ENCODE results near the gene ENAM. TPM values are rescaled to one million over a fixed set of nuclear protein-coding genes. Genes with fewer than 3 reads are reported as not detected.
A peak's percentile ranks its signal among the peaks of the same experiment; 100 is the strongest.
"Not testable (repeated sequence)": the region's sequence is repeated elsewhere in the genome, so short reads cannot be mapped to it uniquely, and the experiment has no call there.

ENAM gene
- total and polyA plus RNA-seq, 9 of the 15 experiments (the other 6 are each of a cell fraction or from before 2014, with no cell fraction given) = 0.04 to 0.09 (median 0.04) TPM; not detected in 6

DNA sequence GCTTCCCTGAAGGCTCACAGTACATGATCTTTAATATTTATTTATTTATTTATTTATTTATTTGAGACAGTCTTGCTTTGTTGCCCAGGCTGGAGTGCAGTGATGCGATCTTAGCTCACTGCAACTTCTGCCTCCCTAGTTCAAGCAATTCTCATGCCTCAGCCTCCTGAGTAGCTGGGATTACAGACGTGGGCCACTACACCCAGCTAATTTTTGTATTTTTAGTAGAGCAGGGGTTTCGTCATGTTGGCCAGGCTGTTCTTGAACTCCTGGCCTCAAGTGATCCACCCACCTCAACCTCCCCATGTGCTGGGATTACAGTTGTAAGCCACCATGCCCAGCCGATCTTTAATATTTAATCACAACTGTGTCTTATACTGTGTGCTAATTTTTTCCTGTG lies 22.2 kb downstream of the ENAM start:
- FAIRE-seq; H3K79me2 ChIP-seq (ENCODE audit: control insufficient read depth, insufficient read depth, low read length); BruUV-seq (replicated peaks); H3K9me1 ChIP-seq (ENCODE audit: control insufficient read depth, insufficient read depth, low read length); CTCF ChIA-PET (ENCODE audit: low intra/inter-chr PET ratio); in situ Hi-C loops (cut with MboI); H3K9ac ChIP-seq (ENCODE audit: insufficient read depth in 1 of 2, low read depth in 2 of 2, low read length in 2 of 2); H3K27me3 ChIP-seq (ENCODE audit: control insufficient read depth in 2 of 2, insufficient read depth in 2 of 2, low read length in 2 of 2); H3K27ac ChIP-seq (ENCODE audit: extremely low read depth, low read depth, low read length); H3K4me3 ChIP-seq; ATAC-seq; DNase-seq (ENCODE audit: extremely low read depth in 1 of 4, low spot score in 3 of 4); POLR2A ChIA-PET; H3K9me3 ChIP-seq (replicated peaks; ENCODE audit: control insufficient read depth, insufficient read depth, low read depth, low read length); H3K36me3 ChIP-seq (ENCODE audit: control insufficient read depth, insufficient read depth, low read length); H3K4me2 ChIP-seq (ENCODE audit: insufficient read depth, low read length); H2AFZ ChIP-seq (ENCODE audit: low read depth, low read length); H3K4me1 ChIP-seq (replicated peaks in 1 of 2; ENCODE audit: control insufficient read depth in 2 of 2, insufficient read depth in 2 of 2, low read length in 2 of 2); H4K20me1 ChIP-seq (replicated peaks; ENCODE audit: control insufficient read depth, insufficient read depth, low read length): not testable (repeated sequence)
- intact Hi-C loops (cut with micrococcal nuclease) = loop anchor here (5.0 kb wide), 5 partner anchors 37 to 1062 kb away; partner anchors contain the start of gene UTP3
- 50% methylated on average over 4 of the region's 4 CpGs for whole genome bisulfite sequencing (ENCODE audit: insufficient coverage, low coverage, missing lambda C conversion rate)

GRCh38 chr4:70651864-70652506 lies 23.4 kb downstream of the ENAM start:
- peak overlapping the region; percentile 89 for H2AFZ ChIP-seq (ENCODE audit: low read depth, low read length)
- H3K9ac ChIP-seq (ENCODE audit: insufficient read depth in 1 of 2, low read depth in 2 of 2, low read length in 2 of 2) = peak overlapping the region in 1 of 2 experiments; percentile 24; a peak in 1 of 4 replicates
- DNase-seq (ENCODE audit: extremely low read depth in 1 of 4, low spot score in 3 of 4) (peak in 2 of 4 experiments; percentile 24 to 41), FAIRE-seq (peak; percentile 83), ATAC-seq (peak; percentile 79)
- H3K4me3 ChIP-seq = no peak overlapping the region
- H3K36me3 ChIP-seq (ENCODE audit: control insufficient read depth, insufficient read depth, low read length) = no peaks in the 10 kb centered on the region
- no peaks in the 10 kb centered on the region for H3K27me3 ChIP-seq (ENCODE audit: control insufficient read depth in 2 of 2, insufficient read depth in 2 of 2, low read length in 2 of 2)
- peak overlapping the region; percentile 36; the same call in 1 of the 2 replicates for H3K4me2 ChIP-seq (ENCODE audit: insufficient read depth, low read length)
- H3K79me2 ChIP-seq (ENCODE audit: control insufficient read depth, insufficient read depth, low read length) = no peaks in the 10 kb centered on the region
- no peaks in the 10 kb centered on the region for H3K9me1 ChIP-seq (ENCODE audit: control insufficient read depth, insufficient read depth, low read length)
- WGBS (ENCODE audit: insufficient coverage, low coverage, missing lambda C conversion rate) = 3% methylated on average over 4 of the region's 4 CpGs
- in situ Hi-C loops (cut with MboI) (no loop called here), intact Hi-C loops (cut with micrococcal nuclease) (loop anchor here (5.0 kb wide), 5 partner anchors 35 to 1060 kb away; partner anchors contain the start of gene UTP3)
- H3K9me3 ChIP-seq (replicated peaks; ENCODE audit: control insufficient read depth, insufficient read depth, low read depth, low read length) = 0 out of 2 replicates have a peak, but pooled peaks cover 2% of the 10 kb centered on the region
- no peak overlapping the region for H3K27ac ChIP-seq (ENCODE audit: extremely low read depth, low read depth, low read length)
- POLR2A ChIA-PET = no interaction called here
- CTCF ChIA-PET (ENCODE audit: low intra/inter-chr PET ratio) = interaction anchor here (0.6 to 1.7 kb wide), 3 partner anchors 152 to 1062 kb away, joined by 4 to 8 read pairs (median 5); no protein-coding TSS in a partner anchor
- BruUV-seq (replicated peaks) = no TSS peak
- H4K20me1 ChIP-seq (replicated peaks; ENCODE audit: control insufficient read depth, insufficient read depth, low read length) = no peaks in the 10 kb centered on the region
- H3K4me1 ChIP-seq (replicated peaks in 1 of 2; ENCODE audit: control insufficient read depth in 2 of 2, insufficient read depth in 2 of 2, low read length in 2 of 2) = peaks cover 0 to 7% of the 10 kb centered on the region in 2 experiments; a peak in 1 of 5 replicates
- 0 out of 2 replicates have a peak, but pooled peaks have one; percentile 17 for TF ChIP-seq ZNF592 (IDR thresholded peaks at IDR 0.05)
- TF ChIP-seq SMC3 (conservative IDR thresholded peaks at IDR 0.05; ENCODE audit: insufficient read depth, low read depth, low read length) = 0 out of 2 replicates have a peak, but pooled peaks have one; percentile 21

Data from K562 (cell line).